T-helper 1 cell (primary cell): ENCODE measurements around the gene METTL4.

Source experiments
- DNase-seq, 5 donors: peaks; one replicate each; pipeline ENCODE4 v3.0.0-alpha.2; 2012 to 2020
- total RNA-seq, 4 donors: gene quantifications; one replicate each; lab custom pipeline; 2026; lab: John Stamatoyannopoulos, UW

Gene METTL4, protein sequence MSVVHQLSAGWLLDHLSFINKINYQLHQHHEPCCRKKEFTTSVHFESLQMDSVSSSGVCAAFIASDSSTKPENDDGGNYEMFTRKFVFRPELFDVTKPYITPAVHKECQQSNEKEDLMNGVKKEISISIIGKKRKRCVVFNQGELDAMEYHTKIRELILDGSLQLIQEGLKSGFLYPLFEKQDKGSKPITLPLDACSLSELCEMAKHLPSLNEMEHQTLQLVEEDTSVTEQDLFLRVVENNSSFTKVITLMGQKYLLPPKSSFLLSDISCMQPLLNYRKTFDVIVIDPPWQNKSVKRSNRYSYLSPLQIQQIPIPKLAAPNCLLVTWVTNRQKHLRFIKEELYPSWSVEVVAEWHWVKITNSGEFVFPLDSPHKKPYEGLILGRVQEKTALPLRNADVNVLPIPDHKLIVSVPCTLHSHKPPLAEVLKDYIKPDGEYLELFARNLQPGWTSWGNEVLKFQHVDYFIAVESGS
- total RNA-seq = 11.5 to 28.5 (median 20.6) reads per million in 4 donors

DNA sequence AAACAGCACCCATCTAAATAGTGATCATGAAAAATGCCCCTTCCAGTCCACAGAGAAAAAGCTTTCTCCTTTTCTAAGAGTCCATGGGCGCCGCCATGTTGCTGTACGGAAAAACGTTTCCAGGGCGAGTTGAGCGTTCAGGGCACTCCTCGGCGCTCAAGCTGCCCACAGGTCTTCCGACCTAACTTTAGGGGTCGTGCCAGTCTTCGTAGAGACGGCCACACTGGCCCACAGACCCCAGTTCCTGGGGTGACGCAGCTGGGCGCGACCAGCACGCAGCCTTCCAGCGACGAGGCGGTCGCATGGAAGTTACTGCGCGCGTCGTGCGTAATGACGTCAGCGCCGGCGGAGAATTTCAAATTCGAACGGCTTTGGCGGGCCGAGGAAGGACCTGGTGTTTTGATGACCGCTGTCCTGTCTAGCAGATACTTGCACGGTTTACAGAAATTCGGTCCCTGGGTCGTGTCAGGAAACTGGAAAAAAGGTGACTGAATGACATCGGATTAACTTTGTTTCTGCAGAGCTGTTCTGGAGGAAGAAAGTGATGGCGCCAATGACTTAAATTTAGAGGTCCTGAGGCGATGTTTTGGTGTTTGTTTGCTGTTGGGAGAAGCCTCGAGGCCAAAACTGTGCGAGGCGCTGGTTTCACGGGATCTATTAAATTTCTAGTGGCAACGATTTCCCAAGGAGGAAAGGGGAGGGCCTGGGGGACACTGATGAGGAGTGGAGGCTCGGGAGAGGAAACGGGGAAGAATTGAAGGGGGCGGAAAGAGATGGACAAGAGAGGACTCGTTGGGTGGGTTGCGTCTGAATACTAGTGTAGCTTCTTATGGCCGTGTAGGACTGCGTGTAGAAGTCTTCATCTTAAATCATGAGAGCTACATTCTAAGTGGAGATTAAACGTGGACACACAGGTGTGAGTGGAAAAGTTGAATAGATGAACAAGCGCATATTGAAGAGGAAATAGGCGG is at the start of gene METTL4, which contains the start of gene NDC80:
Gene METTL4, minus strand, starts transcription at position 306 of the 971 bp plus-strand sequence. CDS start 4,289 bp downstream, outside the sequence.
Gene NDC80, plus strand, starts transcription at position 358 of the 971 bp plus-strand sequence. CDS start 1,429 bp downstream, outside the sequence.
- peak; percentile 57 to 93 (median 76) for DNase-seq

DNA sequence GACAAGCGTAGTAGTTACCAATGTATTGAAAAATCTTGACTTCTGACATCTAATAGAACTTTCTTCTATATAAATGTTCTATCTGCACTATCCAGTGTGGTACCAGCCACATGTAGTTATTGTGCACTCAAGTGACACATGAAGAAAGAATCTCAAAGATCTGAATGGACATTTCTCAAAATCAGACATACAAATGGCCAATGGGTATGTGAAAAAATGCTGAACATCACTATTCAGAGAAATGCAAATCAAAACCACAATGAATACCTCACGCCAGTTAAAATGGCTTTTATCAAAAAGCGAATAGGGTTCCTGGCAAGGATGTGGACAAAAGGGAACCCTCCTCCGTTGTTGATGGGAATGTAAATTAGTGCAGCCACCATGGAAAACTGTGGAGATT is 46.7 kb upstream of the METTL4 start:
- no peak for DNase-seq

DNA sequence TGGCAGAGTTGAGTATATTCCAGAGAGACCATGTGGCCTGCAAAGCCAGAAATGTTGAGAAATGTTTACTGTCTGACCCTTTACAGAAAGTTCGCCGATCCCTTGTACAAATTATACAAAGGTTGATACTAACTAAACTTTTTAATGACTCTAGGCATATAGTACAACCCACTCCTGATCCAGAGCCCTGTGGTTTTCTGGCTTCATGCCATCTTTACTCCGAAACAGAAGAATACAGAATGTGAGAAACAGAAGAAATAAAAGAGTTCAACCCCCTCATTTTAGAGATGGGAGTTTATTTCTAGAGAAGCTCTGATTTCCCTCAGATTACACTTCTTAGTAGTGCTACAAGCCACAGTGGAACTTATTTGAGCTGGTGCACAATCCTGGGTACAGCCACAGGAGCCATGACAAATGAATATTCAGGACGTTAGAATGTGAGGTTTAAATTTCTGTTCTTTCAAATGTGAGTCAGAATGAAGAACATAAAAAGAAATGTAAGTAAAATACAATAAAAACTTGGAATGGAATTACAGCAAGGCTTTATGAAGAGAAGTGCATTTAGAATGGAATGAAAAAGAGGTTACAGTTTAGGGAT is 46.2 kb upstream of the METTL4 start:
- no peak for DNase-seq

DNA sequence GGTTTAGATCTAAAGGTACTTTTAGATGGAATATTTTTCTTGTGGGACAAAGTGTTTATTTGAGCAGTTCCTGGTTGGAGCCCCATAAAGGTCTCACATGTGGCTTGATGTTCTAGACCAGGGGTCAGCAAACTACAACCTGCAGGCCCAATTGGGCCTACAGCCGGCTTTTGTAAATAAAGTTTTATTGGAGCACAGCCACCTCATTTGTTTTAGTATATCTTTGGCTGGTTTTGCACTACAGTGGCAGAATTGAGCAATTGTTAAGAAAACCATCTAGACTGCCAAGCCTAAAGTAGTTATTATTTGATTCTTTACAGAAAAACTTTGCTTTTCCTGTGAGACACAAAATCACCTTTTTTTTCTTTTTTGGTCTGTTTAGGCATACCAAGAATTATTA is 41.7 kb upstream of the METTL4 start:
- DNase-seq = no peak

DNA sequence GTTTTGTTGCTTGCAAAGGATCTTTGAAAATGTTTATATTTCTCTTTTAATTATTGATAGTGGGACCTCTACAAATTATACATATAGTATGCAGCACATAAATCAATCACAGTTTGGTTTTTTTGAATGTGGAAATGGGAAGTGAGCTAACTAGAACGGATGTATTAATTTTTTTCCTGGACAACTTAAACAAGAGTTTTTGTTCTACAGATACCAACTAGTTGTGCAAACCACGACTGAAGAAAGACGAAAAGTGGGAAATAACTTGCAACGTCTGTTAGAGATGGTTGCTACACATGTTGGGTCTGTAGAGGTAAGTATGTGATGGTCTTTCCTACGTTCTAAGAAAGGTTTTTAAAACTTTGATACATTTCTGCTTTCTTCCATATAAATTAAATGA is 39.2 kb upstream of the METTL4 start:
- DNase-seq = no peak

GRCh38 chr18:2609604-2610003 is 38.3 kb upstream of the METTL4 start:
- DNase-seq = no peak

GRCh38 chr18:2606335-2606734 is 35.0 kb upstream of the METTL4 start:
- DNase-seq = no peak

- peak in 1 of 5 donors; percentile 6 for DNase-seq
These were observed 31.5 kb upstream of the METTL4 start for GRCh38 chr18:2602844-2603243.

- DNase-seq = no peak
These were observed 26.3 kb upstream of the METTL4 start for GRCh38 chr18:2597639-2598038.

- no peak for DNase-seq
These were observed 19.0 kb upstream of the METTL4 start for GRCh38 chr18:2590303-2590702.

DNA sequence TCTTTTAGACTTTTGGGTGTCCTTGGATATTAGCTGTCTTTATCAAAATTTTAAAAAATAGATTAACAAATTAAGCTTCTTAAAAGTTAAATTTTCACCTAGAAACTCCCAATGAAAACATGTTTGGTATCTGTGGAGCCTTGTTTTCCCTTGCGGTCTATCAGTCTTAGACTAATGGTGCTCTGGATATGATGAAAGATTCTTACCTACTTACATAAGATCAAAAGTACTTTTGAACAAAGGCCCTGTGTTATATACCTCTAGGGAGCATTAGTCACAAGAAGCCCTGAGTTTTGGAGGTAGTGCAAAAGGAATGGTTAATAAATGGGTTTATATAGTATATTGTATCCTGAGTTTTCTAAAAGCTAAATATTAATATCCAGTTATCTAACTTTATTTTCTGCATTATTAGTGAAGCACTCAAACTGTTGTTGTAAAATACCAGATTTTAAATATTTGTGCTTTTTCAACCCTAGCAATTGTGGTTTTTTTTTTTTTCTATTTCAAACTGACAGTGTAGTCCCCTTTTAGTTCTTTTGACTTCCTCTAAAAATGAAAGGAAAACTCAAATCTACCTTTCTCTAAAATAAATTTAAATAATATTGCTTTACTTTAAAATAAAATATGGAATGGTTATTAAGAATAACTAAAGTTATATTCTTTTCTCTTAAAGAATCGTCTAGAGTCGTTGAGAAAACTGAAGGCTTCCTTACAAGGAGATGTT is 18.2 kb upstream of the METTL4 start:
- peak in 1 of 5 donors; percentile 66 for DNase-seq

DNA sequence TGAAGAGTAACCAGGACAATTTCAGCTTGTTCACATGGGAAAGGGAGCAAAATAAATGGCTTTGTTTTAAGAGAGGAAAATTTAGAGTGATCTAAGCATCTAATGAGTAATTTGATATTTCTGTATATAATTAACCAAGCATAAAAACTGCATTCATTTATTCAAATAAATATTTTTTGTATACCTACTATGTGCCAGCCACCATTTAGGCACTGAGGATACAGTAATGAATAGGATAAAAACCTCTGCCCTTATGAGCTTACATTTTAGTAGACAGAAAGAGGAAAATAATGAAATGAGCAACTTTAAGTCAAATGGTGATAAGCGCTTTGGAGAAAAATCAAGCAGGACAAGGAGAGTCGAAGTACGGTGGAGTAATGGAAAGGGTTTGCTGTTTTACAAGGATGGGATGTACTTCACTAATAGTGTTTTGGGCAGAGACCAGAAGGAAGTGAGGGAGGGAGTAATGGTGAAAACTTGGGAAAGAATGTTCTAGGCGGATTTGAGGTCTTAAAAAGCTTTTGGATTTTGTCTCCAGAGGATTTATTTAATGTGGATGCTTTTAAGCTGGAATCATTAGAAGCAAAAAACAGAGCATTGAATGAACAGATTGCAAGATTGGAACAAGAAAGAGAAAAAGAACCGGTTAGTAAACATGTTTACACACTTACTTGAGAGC is 17.5 kb upstream of the METTL4 start:
- DNase-seq = no peak

GRCh38 chr18:2587788-2588187 is 16.5 kb upstream of the METTL4 start:
- DNase-seq = peak in 1 of 5 donors; percentile 13

- no peak for DNase-seq
These were observed 2.1 kb upstream of the METTL4 start for GRCh38 chr18:2573408-2573807.

GRCh38 chr18:2572892-2573291 is 1.6 kb upstream of the METTL4 start:
- DNase-seq = no peak

DNA sequence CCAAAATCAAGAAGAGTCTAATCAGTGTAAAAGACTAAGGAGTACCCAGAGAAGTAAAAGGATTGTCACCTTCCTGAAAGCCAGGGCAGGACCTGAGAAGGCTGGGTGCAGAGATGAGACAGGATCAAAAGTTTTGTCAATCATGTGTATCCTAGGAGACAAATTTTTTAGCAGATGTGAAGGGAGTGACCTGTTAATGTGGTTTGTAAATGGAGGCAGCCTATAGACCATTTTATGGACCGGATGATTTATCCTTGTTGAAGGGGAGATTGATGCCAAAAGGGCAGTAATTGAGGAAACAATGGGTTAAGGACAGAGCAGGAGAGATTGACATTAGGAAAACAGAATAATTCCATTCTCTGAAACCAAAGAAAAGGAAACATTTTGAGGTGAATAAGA is 865 bp upstream of the METTL4 start:
- peak in 1 of 5 donors; percentile 42 for DNase-seq

GRCh38 chr18:2570772-2571199 is 519 bp downstream of the METTL4 start:
- peak; percentile 24 to 76 (median 38) for DNase-seq

- no peak for DNase-seq
These were observed 1.7 kb downstream of the METTL4 start for GRCh38 chr18:2569338-2570207.

DNA sequence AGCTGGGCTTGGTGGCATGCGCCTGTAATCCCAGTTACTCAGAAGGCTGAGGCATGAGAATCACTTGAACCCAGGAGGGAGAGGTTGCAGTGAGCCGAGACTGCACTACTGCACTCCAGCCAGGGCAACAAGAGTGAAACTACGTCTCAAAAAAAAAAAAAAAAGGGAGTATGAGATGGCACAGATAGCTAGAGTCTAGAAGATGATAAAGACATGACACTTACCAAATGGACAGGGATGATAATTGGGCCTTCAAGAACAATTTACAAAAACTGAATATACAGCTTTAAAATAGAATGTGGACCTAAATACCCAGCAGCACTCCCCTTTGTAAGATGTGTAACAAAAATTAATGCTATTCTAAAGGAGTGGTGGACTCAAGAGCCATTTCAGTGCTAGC is 2.7 kb downstream of the METTL4 start:
- DNase-seq = no peak

GRCh38 chr18:2568129-2568528 is 3.2 kb downstream of the METTL4 start:
- no peak for DNase-seq
